H9 (cell line): Measurements from ENCODE around the gene PLXND1. TPM values are rescaled to one million over a fixed set of nuclear protein-coding genes. Genes with fewer than 3 reads are reported as not detected.
A peak's percentile ranks its signal among the peaks of the same experiment; 100 is the strongest.

Experiments
- DNase-seq: peaks from one replicate; pipeline ENCODE4 v3.0.0-alpha.2; 2017
- H2AFZ ChIP-seq: one replicate; pipeline ENCODE4 v1.6.1; 2013; ENCODE audit warnings: mild to moderate bottlenecking, low read length, control low read depth, moderate library complexity
- H2AK5ac ChIP-seq: 2 replicates; pipeline ENCODE4 v1.6.1; 2013; ENCODE audit warnings: low read length, control low read depth, mixed read lengths; ENCODE audit not compliant: insufficient read length
- H2BK120ac ChIP-seq: one replicate; pipeline ENCODE4 v1.6.1; 2013; ENCODE audit warnings: low read depth, mild to moderate bottlenecking, low read length, control low read depth, inconsistent platforms; ENCODE audit not compliant: poor library complexity, severe bottlenecking
- H2BK12ac ChIP-seq: 2 replicates; pipeline ENCODE4 v1.6.1; 2013; ENCODE audit warnings: low read length, control low read depth, mixed read lengths, low read depth; ENCODE audit not compliant: insufficient read length
- H2BK15ac ChIP-seq: 2 replicates; pipeline ENCODE4 v1.6.1; 2013; ENCODE audit warnings: low read depth, low read length, control low read depth
- H2BK20ac ChIP-seq: one replicate; pipeline ENCODE4 v1.6.1; 2013; ENCODE audit warnings: low read depth, mild to moderate bottlenecking, low read length, control low read depth, inconsistent platforms; ENCODE audit not compliant: poor library complexity, severe bottlenecking
- H2BK5ac ChIP-seq: 2 replicates; pipeline ENCODE4 v1.6.1; 2013; ENCODE audit warnings: low read length, control low read depth, mixed read lengths; ENCODE audit not compliant: insufficient read length
- H3K14ac ChIP-seq: 2 replicates; pipeline ENCODE4 v1.6.1; 2013; ENCODE audit warnings: low read length, control low read depth; ENCODE audit not compliant: insufficient read depth
- H3K18ac ChIP-seq: 2 replicates; pipeline ENCODE4 v1.6.1; 2013; ENCODE audit warnings: low read depth, mild to moderate bottlenecking, mixed read lengths, low read length, control low read depth; ENCODE audit not compliant: insufficient read length
- H3K23ac ChIP-seq: 2 replicates; pipeline ENCODE4 v1.6.1; 2013; ENCODE audit warnings: low read length, control low read depth, mixed read lengths, low read depth; ENCODE audit not compliant: insufficient read length
- H3K23me2 ChIP-seq: 2 replicates; pipeline ENCODE4 v1.6.1; 2013; ENCODE audit warnings: low read depth, mild to moderate bottlenecking, mixed read lengths, low read length, control low read depth; ENCODE audit not compliant: insufficient read length, poor library complexity, severe bottlenecking
- H3K27ac ChIP-seq: 2 replicates; pipeline ENCODE4 v1.5.1; 2013; ENCODE audit warnings: low read length, control low read depth, mixed read lengths, low read depth; ENCODE audit not compliant: insufficient read length
- H3K27me3 ChIP-seq: 2 replicates; pipeline ENCODE4 v1.6.1; 2013; ENCODE audit warnings: low read length, control low read depth, inconsistent platforms; ENCODE audit not compliant: insufficient read depth
- H3K4ac ChIP-seq: 2 replicates; pipeline ENCODE4 v1.6.1; 2013; ENCODE audit warnings: low read depth, mild to moderate bottlenecking, control low read depth, inconsistent platforms, low read length, moderate library complexity
- H3K4me1 ChIP-seq: 2 replicates; pipeline ENCODE4 v1.6.1; 2013; ENCODE audit warnings: low read length, control low read depth, inconsistent platforms; ENCODE audit not compliant: insufficient read depth
- H3K4me2 ChIP-seq: 2 replicates; pipeline ENCODE4 v1.6.1; 2013; ENCODE audit warnings: low read length, control low read depth, mixed read lengths; ENCODE audit not compliant: insufficient read length, insufficient read depth
- H3K56ac ChIP-seq: 2 replicates; pipeline ENCODE4 v1.6.1; 2013; ENCODE audit warnings: low read depth, mild to moderate bottlenecking, mixed read lengths, low read length, control low read depth; ENCODE audit not compliant: insufficient read length
- H3K79me1 ChIP-seq: 2 replicates; pipeline ENCODE4 v1.6.1; 2013; ENCODE audit warnings: low read depth, mild to moderate bottlenecking, moderate library complexity, low read length, control low read depth, inconsistent platforms; ENCODE audit not compliant: insufficient read depth, poor library complexity, severe bottlenecking
- H3K79me2 ChIP-seq: 2 replicates; pipeline ENCODE4 v1.6.1; 2013; ENCODE audit warnings: low read length, control low read depth, inconsistent platforms; ENCODE audit not compliant: insufficient read depth
- H3K9ac ChIP-seq: 2 replicates; pipeline ENCODE4 v1.6.1; 2013; ENCODE audit warnings: low read length, control low read depth, mixed read lengths; ENCODE audit not compliant: insufficient read length; ENCODE audit errors: extremely low read depth
- H3K9me3 ChIP-seq: one replicate; pipeline ENCODE4 v1.6.1; 2013; ENCODE audit warnings: low read depth, low read length, inconsistent platforms; ENCODE audit not compliant: control insufficient read depth
- H3T11ph ChIP-seq: one replicate; pipeline ENCODE4 v1.6.1; 2013; ENCODE audit warnings: mild to moderate bottlenecking, low read length, control low read depth, inconsistent platforms
- H4K20me1 ChIP-seq: one replicate; pipeline ENCODE4 v1.6.1; 2013; ENCODE audit not compliant: control insufficient read depth, insufficient read length, insufficient read depth
- H4K5ac ChIP-seq: 2 replicates; pipeline ENCODE4 v1.6.1; 2013; ENCODE audit warnings: low read depth, mild to moderate bottlenecking, mixed read lengths, low read length, control low read depth; ENCODE audit not compliant: insufficient read length
- H4K8ac ChIP-seq: replicated peaks from 2 replicates; pipeline ENCODE4 v1.6.1; 2013; ENCODE audit warnings: low read length, control low read depth, mixed read lengths, low read depth; ENCODE audit not compliant: insufficient read length
- H4K91ac ChIP-seq: 2 replicates; pipeline ENCODE4 v1.6.1; 2013; ENCODE audit warnings: low read depth, mild to moderate bottlenecking, moderate library complexity, mixed read lengths, low read length, control low read depth; ENCODE audit not compliant: insufficient read length
- H3K27ac Mint-ChIP-seq, 3 experiments: 2 replicates in 2 of 3; 3 replicates in 1 of 3; pipeline ENCODE4 v1.8.0; 2020 to 2021; ENCODE audit warnings: mixed read lengths in 3 of 3, mild to moderate bottlenecking in 1 of 3, moderate library complexity in 1 of 3
- H3K27me3 Mint-ChIP-seq: 2 replicates; pipeline ENCODE4 v1.8.0; 2021; ENCODE audit warnings: low read depth, mild to moderate bottlenecking, moderate library complexity, mixed read lengths
- H3K36me3 Mint-ChIP-seq, 3 experiments: 2 replicates in 2 of 3; 3 replicates in 1 of 3; pipeline ENCODE4 v1.8.0; 2020 to 2021; ENCODE audit warnings: low read depth in 3 of 3, mixed read lengths in 3 of 3; ENCODE audit not compliant: insufficient read depth in 1 of 3
- H3K4me1 Mint-ChIP-seq, 2 experiments: 2 replicates each; pipeline ENCODE4 v1.8.0; 2020; ENCODE audit warnings: mixed read lengths in 2 of 2
- H3K4me3 Mint-ChIP-seq, 2 experiments: 2 replicates in 1 of 2; 3 replicates in 1 of 2; pipeline ENCODE4 v1.8.0; 2020 to 2021; ENCODE audit warnings: mild to moderate bottlenecking in 2 of 2, mixed read lengths in 2 of 2, moderate library complexity in 1 of 2
- H3K9me3 Mint-ChIP-seq, 2 experiments: 2 replicates in 1 of 2; 3 replicates in 1 of 2; pipeline ENCODE4 v1.8.0; 2020; ENCODE audit warnings: mild to moderate bottlenecking in 2 of 2, mixed read lengths in 2 of 2, moderate library complexity in 1 of 2
- CTCF ChIP-seq: fragments of 200-600 bp; sonication (generic); conservative IDR thresholded peaks from 3 replicates; pipeline ENCODE4 v1.8.0; 2021; ENCODE audit warnings: antibody characterized with exemption, mild to moderate bottlenecking
- WGBS: extraction: QIAGEN DNeasy Blood & Tissue Kit; methylation state at CpG from one replicate; pipeline ENCODE4 v1.1.7; 2013; ENCODE audit warnings: missing lambda C conversion rate, low lambda C conversion rate, mixed read lengths; ENCODE audit not compliant: insufficient read length; ENCODE audit errors: extremely low coverage; 5-methylcytosine and 5-hydroxymethylcytosine counted together
- total RNA-seq: library from RNA; stranded (reverse); gene quantifications from 2 replicates; pipeline ENCODE4 v1.2.1, GENCODE V29; 2021

The PLXND1 gene
- total RNA-seq, 1 experiment from 2014 or later = 50.9 TPM

GRCh38 chr3:129531699-129532098, 74.8 kb downstream of the PLXND1 start:
- Histone ChIP-seq H4K20me1 (no peaks in the 10 kb centered on the region), H3K27me3 (no peaks in the 10 kb centered on the region), H3K79me1 (no peaks in the 10 kb centered on the region), H4K91ac (no peak overlapping the region), H3K9ac (no peak overlapping the region), H3K27ac (no peak overlapping the region), H3T11ph (no peak overlapping the region), H3K23me2 (no peaks in the 10 kb centered on the region), H2AFZ (no peak overlapping the region), H3K79me2 (no peaks in the 10 kb centered on the region), H3K4me2 (no peak overlapping the region), H3K9me3 (no peaks in the 10 kb centered on the region), H2BK15ac (no peak overlapping the region), H3K4ac (no peak overlapping the region), H3K4me1 (peaks cover 13% of the 10 kb centered on the region; the same call in 1 of the 2 replicates), H3K56ac (no peak overlapping the region), H3K14ac (no peak overlapping the region), H2BK5ac (no peak overlapping the region), H4K5ac (no peak overlapping the region), H3K18ac (no peak overlapping the region), H4K8ac (no peak overlapping the region), H2BK20ac (no peak overlapping the region), H2BK120ac (no peak overlapping the region), H3K23ac (no peak overlapping the region), H2BK12ac (no peak overlapping the region), H2AK5ac (no peak overlapping the region)
- Mint-ChIP-seq H3K4me3 (no peak overlapping the region), H3K27ac (peak overlapping the region in 1 of 3 experiments; percentile 72; a peak in 1 of 7 replicates), H3K36me3 (no peaks in the 10 kb centered on the region; a peak in 1 of 7 replicates), H3K9me3 (no peaks in the 10 kb centered on the region), H3K4me1 (peaks cover 40 to 50% of the 10 kb centered on the region in 2 experiments), H3K27me3 (peaks cover 8% of the 10 kb centered on the region)
- no peak for DNase-seq
- no CpG with 5 or more reads among the region's 11 CpGs for whole genome bisulfite sequencing
- no peak for TF ChIP-seq CTCF
